ENCODE data around the gene NOL7.

DNA sequence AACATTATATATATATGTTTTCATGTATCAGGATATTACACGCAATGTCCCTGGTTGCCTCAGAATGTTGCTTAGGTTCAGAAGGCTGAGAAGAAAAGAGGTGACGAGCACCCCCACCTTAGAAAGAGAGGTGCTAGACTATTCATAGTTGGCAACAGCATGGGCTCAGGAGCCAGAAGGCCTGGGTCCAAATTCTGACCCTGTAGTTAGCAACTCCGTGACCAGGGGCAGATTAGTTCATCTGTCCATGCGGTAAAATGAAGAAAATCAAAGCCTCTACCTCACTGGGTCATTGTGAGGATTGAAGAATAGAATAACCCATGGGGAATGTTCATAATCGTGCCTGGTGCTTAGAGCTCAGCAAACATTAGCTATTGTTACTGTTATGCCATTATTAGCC, 46.2 kb upstream of the NOL7 start:
- TF ChIP-seq, protein P1, sequence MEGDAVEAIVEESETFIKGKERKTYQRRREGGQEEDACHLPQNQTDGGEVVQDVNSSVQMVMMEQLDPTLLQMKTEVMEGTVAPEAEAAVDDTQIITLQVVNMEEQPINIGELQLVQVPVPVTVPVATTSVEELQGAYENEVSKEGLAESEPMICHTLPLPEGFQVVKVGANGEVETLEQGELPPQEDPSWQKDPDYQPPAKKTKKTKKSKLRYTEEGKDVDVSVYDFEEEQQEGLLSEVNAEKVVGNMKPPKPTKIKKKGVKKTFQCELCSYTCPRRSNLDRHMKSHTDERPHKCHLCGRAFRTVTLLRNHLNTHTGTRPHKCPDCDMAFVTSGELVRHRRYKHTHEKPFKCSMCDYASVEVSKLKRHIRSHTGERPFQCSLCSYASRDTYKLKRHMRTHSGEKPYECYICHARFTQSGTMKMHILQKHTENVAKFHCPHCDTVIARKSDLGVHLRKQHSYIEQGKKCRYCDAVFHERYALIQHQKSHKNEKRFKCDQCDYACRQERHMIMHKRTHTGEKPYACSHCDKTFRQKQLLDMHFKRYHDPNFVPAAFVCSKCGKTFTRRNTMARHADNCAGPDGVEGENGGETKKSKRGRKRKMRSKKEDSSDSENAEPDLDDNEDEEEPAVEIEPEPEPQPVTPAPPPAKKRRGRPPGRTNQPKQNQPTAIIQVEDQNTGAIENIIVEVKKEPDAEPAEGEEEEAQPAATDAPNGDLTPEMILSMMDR (conservative IDR thresholded peaks at IDR 0.05; ENCODE audit: low read depth, low read length) = no peak
- TF ChIP-seq POLR2A (IDR thresholded peaks at IDR 0.05; ENCODE audit: low read depth, low read length) = no peak
- no peak for TF ChIP-seq RAD21 (IDR thresholded peaks at IDR 0.05; ENCODE audit: low read length)
- TF ChIP-seq CEBPB (IDR thresholded peaks at IDR 0.05; ENCODE audit: low read depth, low read length) = no peak
- no peak for TF ChIP-seq CHD1 (IDR thresholded peaks at IDR 0.05; ENCODE audit: low read depth, low read length)
- no peak for TF ChIP-seq BHLHE40 (IDR thresholded peaks at IDR 0.05; ENCODE audit: low read depth, low read length)
- no peak for TF ChIP-seq SMC3 (IDR thresholded peaks at IDR 0.05; ENCODE audit: low read depth, low read length)
- TF ChIP-seq MXI1 (IDR thresholded peaks at IDR 0.05; ENCODE audit: borderline replicate concordance, low read depth, low read length) = no peak
- TF ChIP-seq NFE2L2 (IDR thresholded peaks at IDR 0.05; ENCODE audit: low read depth, low read length) = no peak
- TF ChIP-seq RCOR1 (IDR thresholded peaks at IDR 0.05; ENCODE audit: insufficient replicate concordance, low read length) = no peak
- no peak for TF ChIP-seq RFX5 (IDR thresholded peaks at IDR 0.05; ENCODE audit: low read depth, low read length)
- no peak for TF ChIP-seq MAFK (IDR thresholded peaks at IDR 0.05; ENCODE audit: low read depth, low read length)

Measured in IMR-90 (cell line).